Activated naive CD8-positive, alpha-beta T cell treated with anti-CD3 and anti-CD28 coated beads, Interleukin-2, amount 50 U/mL, for 24 hours (primary cell): ENCODE results near the gene RAB36.

Experiments
- ATAC-seq: fragments of 150-1000 bp; cut with Tn5 transposase; one replicate; pipeline ENCODE4 v1.10.0; 2021
- DNase-seq: peaks from one replicate; pipeline ENCODE4 v3.0.0; 2021
- H3K27ac Mint-ChIP-seq: one replicate; pipeline ENCODE4 v1.8.0; 2021; ENCODE audit warnings: mild to moderate bottlenecking, mixed read lengths
- H3K27me3 Mint-ChIP-seq: one replicate; pipeline ENCODE4 v1.8.0; 2021; ENCODE audit warnings: mixed read lengths
- H3K36me3 Mint-ChIP-seq: one replicate; pipeline ENCODE4 v1.8.0; 2021; ENCODE audit warnings: low read depth, mixed read lengths
- H3K4me1 Mint-ChIP-seq: one replicate; pipeline ENCODE4 v1.8.0; 2021; ENCODE audit warnings: mixed read lengths
- H3K4me3 Mint-ChIP-seq: one replicate; pipeline ENCODE4 v1.8.0; 2021; ENCODE audit warnings: mild to moderate bottlenecking, moderate library complexity, mixed read lengths
- H3K9me3 Mint-ChIP-seq: one replicate; pipeline ENCODE4 v1.8.0; 2021; ENCODE audit warnings: mixed read lengths

RAB36 gene

GRCh38 chr22:23114721-23115020, 30.6 kb upstream of the RAB36 start:
- H3K9me3 Mint-ChIP-seq: no peaks in the 10 kb centered on the region
- ATAC-seq: no peak
- H3K4me1 Mint-ChIP-seq: peaks cover 6% of the 10 kb centered on the region
- H3K27me3 Mint-ChIP-seq: no peaks in the 10 kb centered on the region
- H3K36me3 Mint-ChIP-seq: no peaks in the 10 kb centered on the region
- no peak overlapping the region for H3K27ac Mint-ChIP-seq
- DNase-seq: no peak
- H3K4me3 Mint-ChIP-seq: no peak overlapping the region

- no peak overlapping the region for H3K4me3 Mint-ChIP-seq
These were observed 29.9 kb upstream of the RAB36 start for GRCh38 chr22:23115369-23115768.

GRCh38 chr22:23115825-23116494, 29.3 kb upstream of the RAB36 start:
- Mint-ChIP-seq H3K27ac (no peak overlapping the region), H3K4me3 (no peak overlapping the region), H3K9me3 (no peaks in the 10 kb centered on the region), H3K4me1 (peaks cover 9% of the 10 kb centered on the region), H3K36me3 (no peaks in the 10 kb centered on the region), H3K27me3 (no peaks in the 10 kb centered on the region)
- DNase-seq: no peak
- ATAC-seq: no peak

More at GRCh38 chr22:23115369-23115768, 29.9 kb upstream of the RAB36 start:
- Mint-ChIP-seq H3K4me1 (peaks cover 9% of the 10 kb centered on the region), H3K9me3 (no peaks in the 10 kb centered on the region), H3K36me3 (no peaks in the 10 kb centered on the region), H3K27me3 (no peaks in the 10 kb centered on the region), H3K27ac (no peak overlapping the region)
- DNase-seq: no peak
- ATAC-seq: no peak

- DNase-seq (no peak), ATAC-seq (no peak)
- Mint-ChIP-seq H3K9me3 (no peaks in the 10 kb centered on the region), H3K27me3 (no peaks in the 10 kb centered on the region), H3K4me3 (no peak overlapping the region), H3K36me3 (no peaks in the 10 kb centered on the region), H3K27ac (no peak overlapping the region), H3K4me1 (peaks cover 11% of the 10 kb centered on the region)
These were observed 28.6 kb upstream of the RAB36 start for GRCh38 chr22:23116506-23117263.

GRCh38 chr22:23117275-23117674, 28.0 kb upstream of the RAB36 start:
- H3K4me3 Mint-ChIP-seq: no peak overlapping the region
- DNase-seq (no peak), ATAC-seq (no peak)
- H3K36me3 Mint-ChIP-seq: no peaks in the 10 kb centered on the region
- H3K27me3 Mint-ChIP-seq: no peaks in the 10 kb centered on the region
- H3K4me1 Mint-ChIP-seq: peaks cover 11% of the 10 kb centered on the region
- no peak overlapping the region for H3K27ac Mint-ChIP-seq
- H3K9me3 Mint-ChIP-seq: no peaks in the 10 kb centered on the region

GRCh38 chr22:23117891-23118646, 27.2 kb upstream of the RAB36 start:
- DNase-seq: no peak
- Mint-ChIP-seq H3K36me3 (no peaks in the 10 kb centered on the region), H3K27me3 (no peaks in the 10 kb centered on the region), H3K27ac (no peak overlapping the region), H3K4me3 (no peak overlapping the region), H3K4me1 (peaks cover 11% of the 10 kb centered on the region), H3K9me3 (no peaks in the 10 kb centered on the region)
- ATAC-seq: no peak

- no peaks in the 10 kb centered on the region for H3K36me3 Mint-ChIP-seq
- ATAC-seq: no peak
- peaks cover 11% of the 10 kb centered on the region for H3K4me1 Mint-ChIP-seq
- H3K9me3 Mint-ChIP-seq: no peaks in the 10 kb centered on the region
- no peaks in the 10 kb centered on the region for H3K27me3 Mint-ChIP-seq
- peak overlapping the region; percentile 79 for H3K27ac Mint-ChIP-seq
- peak overlapping the region; percentile 20 for H3K4me3 Mint-ChIP-seq
- no peak for DNase-seq
These were observed 26.4 kb upstream of the RAB36 start for GRCh38 chr22:23118647-23119493.

- no peaks in the 10 kb centered on the region for H3K36me3 Mint-ChIP-seq
- no peaks in the 10 kb centered on the region for H3K27me3 Mint-ChIP-seq
- H3K9me3 Mint-ChIP-seq: no peaks in the 10 kb centered on the region
- ATAC-seq (peak; percentile 74), DNase-seq (peak; percentile 55)
- H3K27ac Mint-ChIP-seq: peak overlapping the region; percentile 79
- H3K4me1 Mint-ChIP-seq: peaks cover 11% of the 10 kb centered on the region
- H3K4me3 Mint-ChIP-seq: peak overlapping the region; percentile 20
These were observed 25.5 kb upstream of the RAB36 start for GRCh38 chr22:23119494-23120414.

- H3K27ac Mint-ChIP-seq: no peak overlapping the region
These were observed 24.8 kb upstream of the RAB36 start for GRCh38 chr22:23120415-23120899.

GRCh38 chr22:23121000-23121421, 24.3 kb upstream of the RAB36 start:
- H3K36me3 Mint-ChIP-seq: no peaks in the 10 kb centered on the region
- no peaks in the 10 kb centered on the region for H3K27me3 Mint-ChIP-seq
- H3K4me1 Mint-ChIP-seq: peaks cover 11% of the 10 kb centered on the region
- ATAC-seq (no peak), DNase-seq (no peak)
- no peak overlapping the region for H3K4me3 Mint-ChIP-seq
- no peaks in the 10 kb centered on the region for H3K9me3 Mint-ChIP-seq
- H3K27ac Mint-ChIP-seq: no peak overlapping the region

More at GRCh38 chr22:23120415-23120899, 24.8 kb upstream of the RAB36 start:
- DNase-seq (no peak), ATAC-seq (no peak)
- Mint-ChIP-seq H3K4me1 (peaks cover 11% of the 10 kb centered on the region), H3K36me3 (no peaks in the 10 kb centered on the region), H3K4me3 (no peak overlapping the region), H3K9me3 (no peaks in the 10 kb centered on the region), H3K27me3 (no peaks in the 10 kb centered on the region)

GRCh38 chr22:23121424-23121823, 23.9 kb upstream of the RAB36 start:
- no peaks in the 10 kb centered on the region for H3K9me3 Mint-ChIP-seq
- DNase-seq (no peak), ATAC-seq (no peak)
- peaks cover 11% of the 10 kb centered on the region for H3K4me1 Mint-ChIP-seq
- H3K4me3 Mint-ChIP-seq: no peak overlapping the region
- no peaks in the 10 kb centered on the region for H3K27me3 Mint-ChIP-seq
- H3K27ac Mint-ChIP-seq: no peak overlapping the region
- H3K36me3 Mint-ChIP-seq: no peaks in the 10 kb centered on the region

- Mint-ChIP-seq H3K9me3 (no peaks in the 10 kb centered on the region), H3K36me3 (no peaks in the 10 kb centered on the region), H3K4me1 (peaks cover 11% of the 10 kb centered on the region), H3K27me3 (no peaks in the 10 kb centered on the region), H3K4me3 (no peak overlapping the region), H3K27ac (no peak overlapping the region)
- DNase-seq: no peak
- ATAC-seq: no peak
These were observed 22.9 kb upstream of the RAB36 start for GRCh38 chr22:23122216-23122957.
